ENCODE results near the gene RHOT1. TPM values are rescaled to one million over a fixed set of nuclear protein-coding genes. Genes with fewer than 3 reads are reported as not detected.
A peak's percentile ranks its signal among the peaks of the same experiment; 100 is the strongest.
"Not testable (repeated sequence)": the region's sequence is repeated elsewhere in the genome, so short reads cannot be mapped to it uniquely, and the experiment has no call there.

RHOT1 gene
- total RNA-seq = 40.3 and 41.6 TPM in 2 replicates

GRCh38 chr17:32142038-32142856 lies at the start of gene RHOT1:
Gene RHOT1, plus strand, starts transcription at chr17:32142502. Its CDS starts 191 bp downstream, at chr17:32142693.
- H3K36me3 ChIP-seq (ENCODE audit: control insufficient read depth, insufficient read depth, low read length) = no peaks in the 10 kb centered on the region
- FAIRE-seq (no peak), DNase-seq (ENCODE audit: low read depth) (peak; percentile 78)
- H3K27me3 ChIP-seq (ENCODE audit: control insufficient read depth, insufficient read depth, low read length) = no peaks in the 10 kb centered on the region
- TF ChIP-seq, protein P1, sequence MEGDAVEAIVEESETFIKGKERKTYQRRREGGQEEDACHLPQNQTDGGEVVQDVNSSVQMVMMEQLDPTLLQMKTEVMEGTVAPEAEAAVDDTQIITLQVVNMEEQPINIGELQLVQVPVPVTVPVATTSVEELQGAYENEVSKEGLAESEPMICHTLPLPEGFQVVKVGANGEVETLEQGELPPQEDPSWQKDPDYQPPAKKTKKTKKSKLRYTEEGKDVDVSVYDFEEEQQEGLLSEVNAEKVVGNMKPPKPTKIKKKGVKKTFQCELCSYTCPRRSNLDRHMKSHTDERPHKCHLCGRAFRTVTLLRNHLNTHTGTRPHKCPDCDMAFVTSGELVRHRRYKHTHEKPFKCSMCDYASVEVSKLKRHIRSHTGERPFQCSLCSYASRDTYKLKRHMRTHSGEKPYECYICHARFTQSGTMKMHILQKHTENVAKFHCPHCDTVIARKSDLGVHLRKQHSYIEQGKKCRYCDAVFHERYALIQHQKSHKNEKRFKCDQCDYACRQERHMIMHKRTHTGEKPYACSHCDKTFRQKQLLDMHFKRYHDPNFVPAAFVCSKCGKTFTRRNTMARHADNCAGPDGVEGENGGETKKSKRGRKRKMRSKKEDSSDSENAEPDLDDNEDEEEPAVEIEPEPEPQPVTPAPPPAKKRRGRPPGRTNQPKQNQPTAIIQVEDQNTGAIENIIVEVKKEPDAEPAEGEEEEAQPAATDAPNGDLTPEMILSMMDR (IDR thresholded peaks at IDR 0.05; ENCODE audit: insufficient read depth, low read length, severe bottlenecking) = peak; percentile 64
- peak within 1 kb of the TSS; percentile 99 for H3K4me3 ChIP-seq (ENCODE audit: low read depth, low read length)

DNA sequence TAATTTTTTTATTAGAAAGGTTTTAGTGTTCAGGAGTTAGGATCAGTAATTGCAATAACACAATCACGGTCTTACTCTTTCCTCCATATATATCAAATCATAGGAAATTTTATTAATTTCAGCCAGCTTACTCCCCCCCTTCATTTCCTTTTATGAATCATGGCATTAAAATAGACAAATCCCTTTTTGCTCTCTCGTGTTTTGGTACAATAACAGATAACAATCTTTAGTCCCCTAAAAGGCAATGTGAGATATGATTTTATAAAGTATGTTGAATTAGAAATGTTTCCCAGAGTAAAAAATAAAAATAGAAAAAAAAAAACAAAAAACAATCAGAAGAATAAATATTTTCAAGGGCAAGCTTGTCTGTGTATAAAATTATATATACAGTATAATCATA lies 42.6 kb upstream of the RHOT1 start:
- TF ChIP-seq, protein P1 (IDR thresholded peaks at IDR 0.05; ENCODE audit: insufficient read depth, low read length, severe bottlenecking) = no peak
- DNase-seq (ENCODE audit: low read depth) = no peak
- no peak overlapping the region for H3K4me3 ChIP-seq (ENCODE audit: low read depth, low read length)
- H3K36me3 ChIP-seq (ENCODE audit: control insufficient read depth, insufficient read depth, low read length) = no peaks in the 10 kb centered on the region
- no peaks in the 10 kb centered on the region for H3K27me3 ChIP-seq (ENCODE audit: control insufficient read depth, insufficient read depth, low read length)
- no peak for FAIRE-seq

- not testable (repeated sequence) for FAIRE-seq
Measured at GRCh38 chr17:32100323-32100722, 42.0 kb upstream of the RHOT1 start.

GRCh38 chr17:32100971-32101631 lies 41.2 kb upstream of the RHOT1 start:
- Histone ChIP-seq H3K27me3 (ENCODE audit: control insufficient read depth, insufficient read depth, low read length) (no peaks in the 10 kb centered on the region), H3K36me3 (ENCODE audit: control insufficient read depth, insufficient read depth, low read length) (no peaks in the 10 kb centered on the region), H3K4me3 (ENCODE audit: low read depth, low read length) (no peak overlapping the region)
- TF ChIP-seq, protein P1 (IDR thresholded peaks at IDR 0.05; ENCODE audit: insufficient read depth, low read length, severe bottlenecking) = no peak
- FAIRE-seq = no peak
- no peak for DNase-seq (ENCODE audit: low read depth)

More at GRCh38 chr17:32100323-32100722, 42.0 kb upstream of the RHOT1 start:
- H3K36me3 ChIP-seq (ENCODE audit: control insufficient read depth, insufficient read depth, low read length); H3K4me3 ChIP-seq (ENCODE audit: low read depth, low read length); DNase-seq (ENCODE audit: low read depth); H3K27me3 ChIP-seq (ENCODE audit: control insufficient read depth, insufficient read depth, low read length): not testable (repeated sequence)

GRCh38 chr17:32102172-32102571 lies 40.1 kb upstream of the RHOT1 start:
- DNase-seq (ENCODE audit: low read depth) (no peak), FAIRE-seq (no peak)
- Histone ChIP-seq H3K36me3 (ENCODE audit: control insufficient read depth, insufficient read depth, low read length) (no peaks in the 10 kb centered on the region), H3K27me3 (ENCODE audit: control insufficient read depth, insufficient read depth, low read length) (no peaks in the 10 kb centered on the region), H3K4me3 (ENCODE audit: low read depth, low read length) (no peak overlapping the region)
- TF ChIP-seq, protein P1 (IDR thresholded peaks at IDR 0.05; ENCODE audit: insufficient read depth, low read length, severe bottlenecking) = no peak

GRCh38 chr17:32102646-32103186 lies 39.6 kb upstream of the RHOT1 start:
- H3K36me3 ChIP-seq (ENCODE audit: control insufficient read depth, insufficient read depth, low read length) = no peaks in the 10 kb centered on the region
- TF ChIP-seq, protein P1 (IDR thresholded peaks at IDR 0.05; ENCODE audit: insufficient read depth, low read length, severe bottlenecking) = no peak
- FAIRE-seq = no peak

More at GRCh38 chr17:32102646-32103186, 39.6 kb upstream of the RHOT1 start:
- no peak for DNase-seq (ENCODE audit: low read depth)
- Histone ChIP-seq H3K4me3 (ENCODE audit: low read depth, low read length) (no peak overlapping the region), H3K27me3 (ENCODE audit: control insufficient read depth, insufficient read depth, low read length) (no peaks in the 10 kb centered on the region)

All from bronchial epithelial cell (primary cell).